GM12878 (cell line): ENCODE results near the gene NFKBIB. TPM values are rescaled to one million over a fixed set of nuclear protein-coding genes. Genes with fewer than 3 reads are reported as not detected.

Experiments
- ATAC-seq: fragments of 200-7000 bp; cut with Tn5 transposase; 3 replicates; pipeline ENCODE4 v1.9.1; 2020; ENCODE audit warnings: mild to moderate bottlenecking, moderate library complexity
- BruUV-seq: library from RNA; stranded (reverse); fragments of 400-500 nt; replicated peaks from 2 replicates; lab custom pipeline; 2021; lab: Mats Ljungman, UMichigan
- CTCF ChIA-PET: fragments of 300-600 bp; sonication (Branson Sonifier 250); formaldehyde crosslinking; extraction: SDS; loops from one replicate; lab custom pipeline; 2021; ENCODE audit warnings: inconsistent platforms; lab: Yijun Ruan, JAX
- POLR2A ChIA-PET: fragments of 350-600 bp; formaldehyde crosslinking; extraction: SDS; loops from one replicate; lab custom pipeline; 2021; ENCODE audit warnings: inconsistent platforms; lab: Charles Lee
- RAD21 ChIA-PET: fragments of 300-600 bp; sonication (Branson Sonifier 250); formaldehyde crosslinking; loops from one replicate; lab custom pipeline; 2023; ENCODE audit warnings: antibody characterized with exemption; ENCODE audit not compliant: unreplicated experiment; lab: Charles Lee
- SMC1A ChIA-PET: fragments of 300-600 bp; sonication (Branson Sonifier 250); formaldehyde crosslinking; loops from one replicate; lab custom pipeline; 2023; ENCODE audit not compliant: unreplicated experiment, uncharacterized antibody; lab: Charles Lee
- DNase-seq: peaks from one replicate; pipeline ENCODE4 v3.0.0-alpha.2; 2011; ENCODE audit warnings: low read depth, low spot score
- FAIRE-seq: peaks from 3 replicates; lab custom pipeline; 2011; peaks lifted over from hg19 to GRCh38; lab: Jason Lieb, UNC
- H2AFZ ChIP-seq: 2 replicates; pipeline ENCODE4 v1.6.0; 2011; ENCODE audit warnings: low read depth, low read length, control low read depth; ENCODE audit not compliant: control insufficient read depth
- H3K27ac ChIP-seq: 2 replicates; pipeline ENCODE4 v1.5.1; 2011; ENCODE audit warnings: control low read depth; ENCODE audit not compliant: control insufficient read depth, insufficient read depth
- H3K27me3 ChIP-seq, 2 experiments: replicated peaks in 1 of 2; 2 replicates each; pipeline versions ENCODE4 v1.6.0 to v1.6.1; 2011; ENCODE audit warnings: low read length in 1 of 2; ENCODE audit not compliant: control insufficient read depth in 2 of 2, insufficient read depth in 2 of 2
- H3K36me3 ChIP-seq, 2 experiments: 2 replicates each; pipeline ENCODE4 v1.5.1; 2011; ENCODE audit warnings: low read length in 1 of 2; ENCODE audit not compliant: control insufficient read depth in 2 of 2, insufficient read depth in 2 of 2
- H3K4me1 ChIP-seq: 2 replicates; pipeline ENCODE4 v1.6.1; 2011; ENCODE audit warnings: mild to moderate bottlenecking, low read length, moderate library complexity, mixed read lengths; ENCODE audit not compliant: control insufficient read depth, insufficient read depth
- H3K4me2 ChIP-seq: 2 replicates; pipeline ENCODE4 v1.6.0; 2011; ENCODE audit warnings: control low read depth; ENCODE audit not compliant: control insufficient read depth, insufficient read depth
- H3K4me3 ChIP-seq: fragments of 200-600 bp; sonication (generic); 2 replicates; pipeline ENCODE4 v1.5.1; 2016
- H3K79me2 ChIP-seq: 2 replicates; pipeline ENCODE4 v1.6.0; 2011; ENCODE audit warnings: low read length; ENCODE audit not compliant: control insufficient read depth, insufficient read depth
- H3K9ac ChIP-seq: 2 replicates; pipeline ENCODE4 v1.8.0; 2011; ENCODE audit warnings: low read length, control low read depth, mixed read lengths; ENCODE audit not compliant: control insufficient read depth, insufficient read depth
- H3K9me3 ChIP-seq: replicated peaks from 3 replicates; pipeline ENCODE4 v1.5.1; 2011; ENCODE audit warnings: mild to moderate bottlenecking, low read length; ENCODE audit not compliant: control insufficient read depth, insufficient read depth
- H4K20me1 ChIP-seq: 2 replicates; pipeline ENCODE4 v1.6.0; 2011; ENCODE audit not compliant: control insufficient read depth, insufficient read depth
- EP300 ChIP-seq, 2 experiments: fragments of 150-350 bp in 1 of 2; IDR thresholded peaks; 2 replicates each; pipeline ENCODE4 v1.6.1; 2011 to 2012; ENCODE audit warnings: low read depth in 2 of 2, low read length in 2 of 2, borderline replicate concordance in 1 of 2, improper control_type of control experiment in 1 of 2, inconsistent platforms in 1 of 2; ENCODE audit not compliant: control insufficient read depth in 1 of 2
- MEF2A ChIP-seq: IDR thresholded peaks from 2 replicates; pipeline ENCODE4 v1.6.1; 2011; ENCODE audit warnings: low read depth, mild to moderate bottlenecking, low read length, moderate library complexity; ENCODE audit not compliant: insufficient read depth
- MYB ChIP-seq: fragments of 150-350 bp; IDR thresholded peaks from 2 replicates; pipeline ENCODE4 v1.6.1; 2014; ENCODE audit warnings: mild to moderate bottlenecking, low read depth, low read length, borderline replicate concordance
- NFYB ChIP-seq: IDR thresholded peaks from 2 replicates; pipeline ENCODE4 v1.6.1; 2011; ENCODE audit warnings: low read depth, mild to moderate bottlenecking, low read length, improper control_type of control experiment, moderate library complexity; ENCODE audit not compliant: insufficient read depth
- NRF1 ChIP-seq: conservative IDR thresholded peaks from 2 replicates; pipeline ENCODE4 v1.6.1; 2011; ENCODE audit warnings: mild to moderate bottlenecking, low read depth, low read length, improper control_type of control experiment
- RELA ChIP-seq: fragments of 450-650 bp; IDR thresholded peaks from 2 replicates; pipeline ENCODE4 v1.8.0; 2014; ENCODE audit warnings: borderline replicate concordance; ENCODE audit not compliant: partially characterized antibody
- STAT1 ChIP-seq: fragments of 450-650 bp; conservative IDR thresholded peaks from 2 replicates; pipeline ENCODE4 v1.6.1; 2014; ENCODE audit warnings: antibody characterized with exemption, mild to moderate bottlenecking
- WGBS: methylation state at CpG from one replicate; pipeline ENCODE4 v1.1.6; 2016; ENCODE audit warnings: low lambda C conversion rate; ENCODE audit not compliant: insufficient replicate concordance, insufficient coverage; ENCODE audit errors: missing lambda C conversion rate; 5-methylcytosine and 5-hydroxymethylcytosine counted together
- in situ Hi-C: fragments of 300-500 bp; cut with MboI; formaldehyde crosslinking; loops from 9 replicates; pipeline ENCODE4 v1.14.3; 2018; ENCODE audit warnings: mixed read lengths
- intact Hi-C: fragments of 100-400 bp; cut with micrococcal nuclease; formaldehyde crosslinking; loops from one replicate; pipeline ENCODE4 v1.14.2; 2022; ENCODE audit not compliant: unreplicated experiment
- polyA plus RNA-seq, 11 experiments: library from polyadenylated mRNA; depleted of rRNA in 4 of 11; unstranded in 6 of 11; stranded (reverse) in 5 of 11; fragments of >200 nt; fragmentation: Nextera tagmentation in 4 of 11; fragmentation: Illumina TruSeq in 1 of 11; extraction: Ambion mirVana in 4 of 11; extraction: Trizol in 1 of 11; gene quantifications; 1 replicate in 1 of 11; 2 replicates in 10 of 11; pipeline versions ENCODE4 v1.2.1 to v1.2.3, GENCODE V29; 2011 to 2016; ENCODE audit warnings: inconsistent platforms in 2 of 11, missing spikeins in 2 of 11, low read depth in 1 of 11
- total RNA-seq, 4 experiments: library from RNA; depleted of rRNA in 3 of 4; stranded (reverse); fragments of >200 nt in 3 of 4; fragmentation: Illumina TruSeq in 1 of 4; extraction: Trizol in 1 of 4; gene quantifications; 2 replicates each; pipeline versions ENCODE4 v1.2.1 to v1.2.3, GENCODE V29; 2013 to 2021
- TF ChIP-seq, protein P1 (sequence below): fragments of 450-650 bp; formaldehyde crosslinking; IDR thresholded peaks from 2 replicates; pipeline ENCODE4 v1.4.0; 2020; ENCODE audit warnings: mild to moderate bottlenecking, moderate library complexity

NFKBIB gene
- total and polyA plus RNA-seq, 10 of the 15 experiments (the other 5 are each of a cell fraction or from before 2014, with no cell fraction given), result 1.2 to 60.9 (median 31.0) TPM

- TF ChIP-seq, protein P1, sequence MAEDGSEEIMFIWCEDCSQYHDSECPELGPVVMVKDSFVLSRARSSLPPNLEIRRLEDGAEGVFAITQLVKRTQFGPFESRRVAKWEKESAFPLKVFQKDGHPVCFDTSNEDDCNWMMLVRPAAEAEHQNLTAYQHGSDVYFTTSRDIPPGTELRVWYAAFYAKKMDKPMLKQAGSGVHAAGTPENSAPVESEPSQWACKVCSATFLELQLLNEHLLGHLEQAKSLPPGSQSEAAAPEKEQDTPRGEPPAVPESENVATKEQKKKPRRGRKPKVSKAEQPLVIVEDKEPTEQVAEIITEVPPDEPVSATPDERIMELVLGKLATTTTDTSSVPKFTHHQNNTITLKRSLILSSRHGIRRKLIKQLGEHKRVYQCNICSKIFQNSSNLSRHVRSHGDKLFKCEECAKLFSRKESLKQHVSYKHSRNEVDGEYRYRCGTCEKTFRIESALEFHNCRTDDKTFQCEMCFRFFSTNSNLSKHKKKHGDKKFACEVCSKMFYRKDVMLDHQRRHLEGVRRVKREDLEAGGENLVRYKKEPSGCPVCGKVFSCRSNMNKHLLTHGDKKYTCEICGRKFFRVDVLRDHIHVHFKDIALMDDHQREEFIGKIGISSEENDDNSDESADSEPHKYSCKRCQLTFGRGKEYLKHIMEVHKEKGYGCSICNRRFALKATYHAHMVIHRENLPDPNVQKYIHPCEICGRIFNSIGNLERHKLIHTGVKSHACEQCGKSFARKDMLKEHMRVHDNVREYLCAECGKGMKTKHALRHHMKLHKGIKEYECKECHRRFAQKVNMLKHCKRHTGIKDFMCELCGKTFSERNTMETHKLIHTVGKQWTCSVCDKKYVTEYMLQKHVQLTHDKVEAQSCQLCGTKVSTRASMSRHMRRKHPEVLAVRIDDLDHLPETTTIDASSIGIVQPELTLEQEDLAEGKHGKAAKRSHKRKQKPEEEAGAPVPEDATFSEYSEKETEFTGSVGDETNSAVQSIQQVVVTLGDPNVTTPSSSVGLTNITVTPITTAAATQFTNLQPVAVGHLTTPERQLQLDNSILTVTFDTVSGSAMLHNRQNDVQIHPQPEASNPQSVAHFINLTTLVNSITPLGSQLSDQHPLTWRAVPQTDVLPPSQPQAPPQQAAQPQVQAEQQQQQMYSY (CRISPR knock-in tag), result no peak
- TF ChIP-seq NRF1, result no peak
- no peak for TF ChIP-seq MYB
- no peak for TF ChIP-seq STAT1
- no peak for TF ChIP-seq MEF2A
- TF ChIP-seq NFYB, result no peak
Observed at GRCh38 chr19:38913958-38914357, 14.2 kb downstream of the NFKBIB start (continued).

- no peaks in the 10 kb centered on the region for H3K79me2 ChIP-seq
- POLR2A ChIA-PET, result no interaction called here
- CTCF ChIA-PET, result interaction anchor here (0.7 to 1.7 kb wide), 5 partner anchors 12 to 182 kb away, joined by 3 to 5 read pairs (median 3); partner anchors contain the start of genes MRPS12 and SARS2
- SMC1A ChIA-PET, result no interaction called here
- H3K9ac ChIP-seq, result no peak overlapping the region
- RAD21 ChIA-PET, result no interaction called here
- no peaks in the 10 kb centered on the region for H3K9me3 ChIP-seq
- no peak overlapping the region for H3K4me2 ChIP-seq
- H2AFZ ChIP-seq, result no peak overlapping the region
- 92% methylated on average over 44 of the region's 44 CpGs for WGBS
- H4K20me1 ChIP-seq, result no peaks in the 10 kb centered on the region
- FAIRE-seq (no peak), ATAC-seq (no peak), DNase-seq (no peak)
- H3K4me1 ChIP-seq, result no peaks in the 10 kb centered on the region
- BruUV-seq, result TSS peak; percentile 28
- no peaks in the 10 kb centered on the region for H3K36me3 ChIP-seq
- no peak for TF ChIP-seq EP300 (IDR thresholded peaks at IDR 0.05; ENCODE audit: borderline replicate concordance in 1 of 2, control insufficient read depth in 1 of 2, low read depth in 2 of 2, low read length in 2 of 2)
- TF ChIP-seq RELA, result no peak
- no peak overlapping the region for H3K4me3 ChIP-seq
- in situ Hi-C loops, result no loop called here
- H3K27me3 ChIP-seq, result no peaks in the 10 kb centered on the region
- no peak overlapping the region for H3K27ac ChIP-seq
- intact Hi-C loops, result no loop called here
Observed at GRCh38 chr19:38915329-38916321, 15.9 kb downstream of the NFKBIB start.
